Fibroblast of skin of right biceps (primary cell): Measurements from ENCODE around the gene MSI2.

ENCODE experiments used
- DNase-seq: peaks from one replicate; pipeline ENCODE4 v3.0.0-alpha.2; 2013

MSI2 gene

DNA sequence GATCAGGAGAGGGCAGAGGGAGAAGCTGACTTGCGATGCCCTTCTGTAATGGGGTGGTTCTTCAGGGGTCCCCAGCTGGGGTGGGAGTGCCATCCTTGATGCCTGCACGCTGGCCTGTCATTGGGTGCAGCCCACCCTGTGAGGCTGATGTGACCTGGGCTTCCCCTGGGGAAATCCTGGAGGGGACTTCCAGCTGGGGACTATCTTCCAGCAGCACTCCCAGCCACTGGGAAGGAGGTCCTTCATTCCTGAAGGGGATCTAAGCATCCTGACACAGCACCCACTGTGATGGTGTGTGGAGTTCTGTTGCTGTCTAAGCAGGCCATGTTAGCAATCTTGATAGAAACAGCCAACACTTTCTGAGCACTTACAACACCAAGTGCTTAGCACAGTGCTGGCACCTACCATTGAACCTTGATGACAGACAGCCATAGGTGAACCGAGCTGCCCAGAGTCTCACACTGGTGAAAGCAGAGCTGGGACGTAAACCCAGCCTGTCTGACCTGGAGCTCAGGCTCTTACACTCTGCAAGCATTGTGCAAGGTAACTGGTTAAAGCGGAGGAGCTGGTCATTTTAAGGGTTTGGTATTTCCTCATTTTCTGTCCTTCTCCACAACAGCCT, 277.5 kb downstream of the MSI2 start:
- DNase-seq, result no peak

DNA sequence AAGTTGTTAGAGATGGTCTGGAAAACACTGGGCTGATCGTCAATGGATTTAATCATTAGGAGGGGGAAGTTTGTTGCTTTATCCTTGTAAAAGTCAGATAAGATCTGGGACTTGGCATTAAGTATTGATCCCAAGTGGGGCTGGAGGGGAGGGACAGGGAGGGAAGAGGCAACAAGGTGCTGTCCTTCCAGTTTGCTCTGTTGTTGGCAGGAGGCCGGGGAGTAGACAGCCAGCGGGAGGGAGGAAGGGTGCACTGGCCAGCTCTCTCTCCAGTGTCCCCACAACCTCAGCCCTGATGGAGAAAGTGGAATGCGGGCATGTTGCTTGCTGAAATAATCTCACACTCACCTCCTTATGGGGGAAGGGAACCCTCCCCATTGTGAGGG, 278.5 kb downstream of the MSI2 start:
- DNase-seq, result no peak

DNA sequence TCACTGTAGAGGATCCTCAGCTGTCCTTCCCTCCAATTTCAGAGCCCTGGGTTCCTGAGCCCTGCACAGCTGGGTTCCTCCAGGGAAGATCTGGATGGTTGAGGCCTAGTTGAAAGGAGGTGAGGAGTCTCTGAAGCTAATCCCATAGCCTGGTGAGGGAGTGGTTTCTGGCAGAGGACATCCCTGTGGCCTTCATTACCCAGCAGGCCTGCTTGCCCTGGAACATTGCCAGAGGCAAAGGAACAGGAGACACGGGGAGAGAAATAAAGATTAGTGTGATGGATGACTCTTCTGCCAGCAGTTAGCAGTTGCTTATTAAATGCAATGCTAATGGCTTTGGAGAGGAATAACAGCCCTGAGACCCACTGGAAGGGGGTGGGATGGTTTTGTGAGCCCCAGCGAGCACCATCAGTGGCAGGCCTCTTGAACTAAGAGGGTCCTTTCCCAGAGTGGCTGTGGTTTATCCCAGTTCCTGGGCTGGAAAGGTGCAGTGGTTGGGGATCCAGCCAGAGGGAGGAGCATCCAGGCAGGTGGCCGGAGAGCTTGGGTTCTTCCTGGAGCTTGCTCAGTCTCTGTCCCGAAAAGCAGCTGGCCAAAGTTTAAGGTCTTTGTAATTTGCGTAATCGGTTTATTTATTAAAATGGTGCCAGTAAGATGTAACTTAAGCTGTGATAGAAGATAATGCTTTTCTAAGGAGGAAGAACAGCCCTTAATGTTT, 279.1 kb downstream of the MSI2 start:
- DNase-seq, result no peak

DNA sequence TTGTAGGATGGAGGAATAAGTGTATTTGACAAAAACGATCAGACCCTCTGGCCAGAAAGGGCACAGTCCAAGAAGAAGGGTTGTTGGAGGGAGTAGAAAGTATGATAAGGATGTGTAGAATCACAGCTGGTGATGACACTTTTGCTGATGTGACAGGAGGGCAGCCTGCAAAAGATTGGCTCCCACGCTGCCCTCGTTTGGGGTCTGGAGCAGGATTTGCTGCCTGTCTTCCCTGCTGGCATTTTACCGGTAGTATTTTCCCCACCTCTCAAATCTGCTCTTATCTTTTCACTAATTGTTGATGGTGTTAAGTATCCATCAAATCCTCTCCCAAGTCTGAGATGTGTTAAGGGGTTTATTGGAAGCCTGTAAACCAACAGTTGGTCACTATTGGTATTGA, 280.0 kb downstream of the MSI2 start:
- DNase-seq, result no peak

DNA sequence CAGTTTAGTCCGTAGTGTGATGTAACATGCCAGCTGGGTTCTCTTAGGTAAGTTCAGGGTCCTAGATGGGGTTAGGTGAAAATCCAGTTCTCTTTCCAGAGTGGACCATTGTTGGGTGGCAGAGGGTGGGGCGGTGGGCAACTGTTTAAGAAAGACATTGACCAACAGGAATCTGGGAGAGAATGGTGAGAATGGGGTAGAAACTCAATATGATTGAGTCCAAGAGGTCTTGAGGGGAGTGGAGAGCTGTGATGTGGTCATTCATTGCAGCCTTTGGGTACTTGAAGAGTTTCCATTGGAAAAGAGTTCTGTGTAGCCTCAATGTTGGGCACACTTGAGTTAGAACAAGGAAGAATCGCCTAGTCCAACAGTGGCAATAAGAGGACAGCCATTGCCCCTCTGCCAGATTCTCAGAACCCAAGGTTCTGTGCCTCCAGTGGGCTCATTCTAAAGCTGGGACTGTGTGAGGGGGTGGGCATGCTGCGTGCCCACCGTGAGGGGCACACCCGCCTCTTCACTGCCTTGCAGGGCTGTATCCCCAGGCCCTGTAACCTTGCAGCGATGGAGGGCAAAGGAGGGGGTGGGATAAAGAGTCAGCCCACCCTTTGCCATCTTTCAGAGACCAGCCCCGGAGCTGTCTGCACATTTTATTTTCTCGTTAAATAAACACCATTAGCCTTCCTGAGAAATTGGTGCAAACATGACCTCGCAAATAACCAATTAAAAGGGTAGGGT, 280.6 kb downstream of the MSI2 start:
- no peak for DNase-seq

DNA sequence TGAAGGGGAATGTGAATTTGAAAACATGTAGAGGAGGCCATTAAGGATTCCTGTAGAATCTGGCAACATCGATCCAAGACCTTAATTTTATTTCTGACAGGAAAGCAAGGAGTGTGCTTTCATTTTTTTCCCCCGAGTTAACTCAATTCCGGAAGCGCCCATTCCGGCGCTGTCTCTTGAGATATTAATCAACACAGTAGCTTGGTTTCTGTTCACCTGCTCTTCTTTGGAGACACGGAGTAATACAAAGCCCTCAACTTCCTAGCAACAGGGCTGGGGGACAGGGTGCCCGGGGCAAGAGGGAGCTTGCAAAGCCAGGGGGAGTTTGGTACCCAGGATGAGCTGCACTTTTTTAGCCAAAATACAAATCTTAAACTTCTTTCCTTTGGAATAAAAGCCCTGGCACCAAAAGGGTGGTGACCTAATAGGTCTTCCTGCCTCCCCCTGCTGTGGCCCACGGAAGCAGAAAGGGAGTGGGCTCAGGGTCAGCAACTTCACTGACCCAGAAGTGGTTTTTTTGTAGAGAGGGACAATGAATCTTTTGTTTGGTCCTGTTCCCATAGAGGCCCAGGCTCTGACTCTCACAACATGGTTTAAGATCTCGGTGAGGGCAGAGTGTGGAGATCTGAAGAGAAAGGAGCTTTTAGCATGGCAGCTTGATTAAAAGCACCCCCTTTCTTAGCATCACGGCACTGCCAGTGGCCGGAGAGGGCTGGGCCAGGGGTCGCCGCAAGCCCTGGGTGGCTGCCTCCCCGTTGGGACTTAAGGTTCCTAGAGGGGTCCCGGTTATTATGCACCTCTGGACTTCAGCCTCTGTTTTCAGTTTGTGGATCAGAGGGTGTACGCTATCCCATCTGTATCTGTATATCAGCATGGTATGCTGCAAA, 281.4 kb downstream of the MSI2 start:
- DNase-seq, result no peak

DNA sequence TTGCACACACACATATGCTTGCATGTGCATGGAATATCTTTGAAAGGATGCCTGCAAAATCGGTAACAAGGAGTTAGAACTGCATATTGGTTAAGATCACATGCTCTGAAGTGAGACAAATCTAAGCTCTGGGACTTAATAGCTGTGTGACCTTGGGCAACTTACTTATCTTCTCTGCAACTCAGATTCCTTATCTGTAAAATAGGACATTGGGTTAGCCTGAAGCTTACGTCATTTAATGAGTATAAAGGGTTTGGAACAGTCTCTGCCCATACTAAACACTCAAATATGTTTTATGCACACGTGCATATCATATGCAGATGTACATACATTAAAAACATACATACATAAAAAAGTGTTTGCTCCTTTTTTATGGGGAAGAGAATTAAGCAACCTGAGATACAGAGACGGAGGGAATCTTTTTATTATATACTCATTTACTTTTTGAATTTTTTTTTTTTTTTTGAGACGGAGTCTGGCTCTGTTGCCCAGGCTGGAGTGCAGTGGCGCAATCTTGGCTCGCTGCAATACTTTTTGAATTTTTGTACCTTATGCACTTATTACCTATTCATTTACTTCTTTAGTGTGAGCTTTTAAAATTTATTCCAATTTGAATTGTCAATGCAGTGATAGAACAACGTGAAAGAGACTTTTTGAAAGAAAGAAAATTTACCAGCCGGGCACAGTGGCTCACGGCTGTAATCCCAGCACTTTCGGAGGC, 282.6 kb downstream of the MSI2 start:
- DNase-seq, result no peak

DNA sequence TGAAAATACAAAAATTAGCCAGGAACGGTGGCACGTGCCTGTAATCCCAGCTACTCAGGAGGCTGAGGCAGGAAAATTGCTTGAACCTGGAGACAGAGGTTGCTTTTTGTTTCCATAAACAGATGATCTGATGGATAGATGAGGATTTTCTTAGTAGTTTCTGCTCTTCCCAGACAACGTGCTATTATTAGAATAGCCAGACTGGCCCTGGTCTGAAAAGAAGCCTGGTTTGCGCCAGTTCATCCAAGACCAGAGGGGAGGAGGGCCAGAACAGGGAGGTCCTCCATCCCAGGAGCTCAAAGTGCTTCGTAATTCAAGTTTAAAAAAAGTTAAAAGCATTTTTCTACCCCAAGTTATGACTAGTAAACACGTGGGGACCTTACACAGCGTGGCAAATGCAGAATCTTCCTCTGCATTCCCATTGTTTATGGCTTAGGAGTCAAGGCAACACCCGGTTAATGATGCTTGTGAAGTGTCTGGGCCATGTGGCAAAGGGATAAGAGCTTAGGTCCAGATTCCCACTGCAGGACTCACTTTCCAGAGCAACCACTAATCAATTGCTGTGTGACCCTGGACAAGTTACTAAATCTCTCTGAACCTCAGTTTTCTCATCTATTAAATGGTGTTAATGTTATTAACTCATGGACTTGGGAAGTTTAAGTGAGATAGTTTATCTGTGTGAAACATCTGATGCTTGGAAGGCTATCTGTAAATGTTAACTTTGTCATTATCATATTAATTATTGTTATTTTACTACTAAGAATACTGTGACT, 283.4 kb downstream of the MSI2 start:
- no peak for DNase-seq

DNA sequence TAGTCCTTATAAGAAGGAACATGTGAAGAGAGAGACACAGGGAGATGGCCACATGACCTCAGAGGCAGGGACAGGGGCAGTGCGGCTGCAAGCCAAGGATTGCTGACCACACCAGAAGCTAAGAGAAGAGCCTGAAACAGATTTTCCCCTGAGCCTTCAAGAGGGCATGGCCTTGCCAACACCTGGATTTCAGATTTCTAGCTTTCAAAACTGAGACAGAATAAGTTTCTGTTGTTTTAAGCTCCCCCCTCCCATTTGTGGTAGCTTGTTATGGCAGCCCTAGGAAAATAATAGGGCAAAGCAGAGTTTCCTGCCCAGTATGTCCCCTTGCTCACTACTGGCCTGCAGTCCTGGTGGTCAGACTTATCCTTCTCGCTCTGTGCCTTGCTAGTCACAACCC, 284.3 kb downstream of the MSI2 start:
- no peak for DNase-seq

DNA sequence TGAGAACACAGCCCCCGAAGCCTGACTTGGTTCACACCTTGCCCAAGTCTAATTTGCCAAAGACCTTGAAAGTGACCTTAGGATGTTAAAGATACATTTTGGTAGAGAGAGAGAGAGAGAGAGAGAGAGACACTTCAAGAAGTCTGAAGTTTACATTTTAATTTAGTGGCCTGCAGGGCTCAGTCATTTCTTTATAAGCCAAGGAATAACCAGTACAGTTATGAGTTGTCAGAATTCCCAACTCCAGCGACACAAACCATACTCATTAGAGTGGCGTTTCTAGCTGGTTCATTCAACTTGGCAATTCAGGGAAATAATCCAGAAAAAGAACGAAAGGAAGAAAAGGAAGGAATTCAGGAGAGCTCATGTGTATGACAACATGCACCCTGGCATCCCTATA, 284.7 kb downstream of the MSI2 start:
- no peak for DNase-seq

DNA sequence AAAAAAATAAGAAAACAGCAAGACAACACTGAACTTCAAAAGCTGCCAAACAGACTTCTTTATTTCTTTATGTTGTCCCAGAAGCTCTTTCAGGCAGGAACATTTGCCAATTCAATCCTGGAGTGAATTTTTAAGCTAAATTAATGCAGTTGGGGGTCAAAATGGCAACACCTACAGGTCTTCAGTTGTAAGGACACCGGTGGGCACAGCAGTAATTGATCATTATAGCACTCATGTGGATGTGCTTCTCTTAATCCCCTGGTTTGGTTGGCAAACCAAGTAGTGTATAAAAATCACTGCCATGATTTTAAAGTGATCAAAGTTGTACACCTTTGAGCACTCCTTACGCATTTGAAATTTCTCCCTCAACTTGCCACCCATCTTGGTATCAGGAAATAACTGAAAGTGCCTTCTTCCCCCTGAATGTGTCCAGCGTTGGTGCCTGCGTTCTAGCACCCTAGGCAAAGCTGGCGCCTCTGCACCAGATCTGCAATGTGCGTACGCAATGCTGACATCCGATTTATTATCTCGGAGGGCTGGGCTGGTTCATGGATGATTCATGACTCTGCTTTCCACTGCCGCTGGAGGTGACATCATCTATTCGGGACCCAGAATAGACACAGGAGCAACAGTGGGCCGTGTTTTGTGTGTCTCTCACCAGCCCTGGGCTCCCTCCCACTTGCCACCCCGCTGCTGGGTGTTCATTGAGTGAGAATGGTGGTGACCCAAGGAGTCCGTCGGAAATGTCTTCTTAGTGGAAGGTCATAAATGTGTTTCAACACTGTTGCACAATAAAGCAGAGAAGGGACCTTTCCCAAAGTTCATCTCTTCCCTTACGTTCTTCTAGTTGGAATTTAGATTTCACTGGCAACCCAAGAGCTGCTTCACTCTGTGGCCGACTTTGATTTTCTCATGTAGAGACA, 285.4 kb downstream of the MSI2 start:
- peak; percentile 43 for DNase-seq

DNA sequence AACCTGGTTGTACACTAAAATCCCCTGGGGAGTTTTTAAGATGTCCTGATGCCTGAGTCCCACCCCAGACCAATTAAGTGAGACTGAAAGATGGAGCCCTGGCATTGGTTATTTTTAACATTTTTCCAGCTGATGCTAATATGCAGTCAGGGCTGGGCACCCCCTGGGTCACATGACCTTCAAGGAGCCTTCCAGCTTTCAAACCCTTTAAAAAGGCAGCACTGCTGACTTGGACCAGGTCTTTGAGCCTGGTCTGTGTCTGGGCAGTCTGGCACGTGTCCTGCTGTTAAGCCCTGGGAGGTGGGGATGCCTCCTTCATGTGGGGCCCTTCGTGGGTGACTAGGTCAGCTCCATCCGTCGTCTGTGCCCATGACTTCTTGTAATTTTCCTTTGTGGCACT, 286.2 kb downstream of the MSI2 start:
- DNase-seq, result no peak

DNA sequence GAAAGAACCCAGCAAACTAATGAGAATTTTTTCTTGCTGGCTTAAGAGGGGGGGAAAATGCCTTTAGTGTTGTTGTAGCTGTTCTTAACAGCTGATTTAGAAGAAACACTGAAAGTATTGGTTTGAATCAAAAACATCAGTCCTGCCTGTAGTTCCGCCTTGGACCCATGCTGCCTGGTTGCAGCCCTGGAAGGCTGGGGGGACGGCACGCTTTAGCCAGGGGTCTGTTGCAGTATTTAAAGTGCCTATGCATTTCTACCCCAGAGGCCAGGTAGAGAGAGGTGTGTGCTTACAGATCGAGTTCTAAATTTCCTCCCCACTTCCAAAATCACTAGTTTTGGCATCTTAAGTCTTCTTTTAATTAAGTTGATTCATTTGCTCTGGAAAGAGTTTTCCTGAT, 286.9 kb downstream of the MSI2 start:
- no peak for DNase-seq

DNA sequence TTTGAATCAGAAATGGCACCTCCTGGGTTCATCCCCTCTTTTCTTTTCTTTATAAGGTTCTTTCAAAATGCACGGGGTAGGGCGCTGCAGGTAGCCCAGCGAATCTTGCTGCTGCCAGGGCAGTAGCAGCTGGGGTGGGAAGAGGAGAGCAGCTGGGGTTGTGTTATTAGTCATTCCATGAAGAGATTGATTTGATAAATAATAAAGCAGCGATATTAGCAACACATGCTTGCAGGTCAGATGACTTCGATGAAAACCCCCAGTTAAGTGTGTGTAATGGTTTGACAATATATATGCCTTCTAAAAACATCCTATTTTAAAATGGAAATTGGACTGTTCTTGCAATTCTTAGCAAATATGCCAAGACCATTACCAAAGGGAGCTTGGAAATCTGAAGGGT, 288.1 kb downstream of the MSI2 start:
- DNase-seq, result no peak

DNA sequence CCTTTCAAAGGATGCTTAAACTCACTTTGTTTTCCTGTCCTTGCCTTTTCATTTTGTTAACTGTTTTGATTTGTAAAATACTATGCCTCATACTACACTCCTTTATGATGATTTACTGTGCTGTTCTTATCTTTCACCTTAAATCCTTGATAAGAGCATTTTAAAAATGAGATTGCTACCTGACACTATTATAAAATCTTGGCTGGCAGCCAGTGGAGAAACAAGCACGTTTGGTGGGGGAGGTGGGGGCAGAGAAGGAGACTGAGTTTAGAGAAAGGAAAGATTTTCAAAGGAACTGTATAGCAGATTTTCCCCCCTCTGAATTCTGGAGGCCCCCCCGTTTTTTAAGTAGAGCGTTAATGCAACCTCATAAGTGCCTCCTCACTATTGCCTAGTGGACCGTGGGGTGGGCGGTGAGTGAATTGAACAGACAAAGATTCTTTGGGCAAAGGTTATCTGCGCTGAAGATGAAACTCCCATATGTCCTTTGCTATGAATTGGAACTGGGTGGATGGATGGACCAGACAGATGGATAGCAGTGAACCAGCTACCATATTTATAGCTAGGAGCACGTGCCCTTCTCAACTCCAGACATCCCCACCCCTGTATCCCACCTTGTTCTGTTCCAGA, 288.6 kb downstream of the MSI2 start:
- no peak for DNase-seq

DNA sequence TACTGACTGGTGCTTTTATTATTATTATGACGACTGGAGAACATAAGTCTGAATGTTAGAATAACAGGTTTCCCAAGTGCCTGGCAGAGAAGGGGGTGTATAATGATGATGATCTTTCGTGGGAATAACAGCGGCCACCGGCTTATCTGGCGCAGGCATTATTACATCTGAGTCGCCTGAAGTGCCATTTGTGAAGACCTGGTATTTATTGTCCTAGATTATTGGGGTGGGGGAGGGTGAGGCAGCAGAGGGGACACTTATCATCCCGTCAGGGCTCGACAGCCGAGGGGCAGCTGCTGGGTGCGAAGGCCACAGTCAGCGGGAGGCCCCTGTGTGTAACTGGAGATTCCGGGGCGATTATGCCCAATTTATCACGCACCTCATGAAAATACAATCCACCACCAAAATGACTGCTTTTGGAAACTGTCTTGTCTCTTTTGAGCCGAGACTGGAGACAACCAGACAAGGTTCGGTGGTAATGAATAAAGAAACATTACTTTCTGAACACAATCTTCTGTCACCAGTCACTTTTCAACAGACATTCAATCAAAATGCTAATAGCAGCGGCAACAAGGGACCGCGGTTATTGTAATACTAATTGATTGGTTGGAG, 289.5 kb downstream of the MSI2 start:
- DNase-seq, result no peak

DNA sequence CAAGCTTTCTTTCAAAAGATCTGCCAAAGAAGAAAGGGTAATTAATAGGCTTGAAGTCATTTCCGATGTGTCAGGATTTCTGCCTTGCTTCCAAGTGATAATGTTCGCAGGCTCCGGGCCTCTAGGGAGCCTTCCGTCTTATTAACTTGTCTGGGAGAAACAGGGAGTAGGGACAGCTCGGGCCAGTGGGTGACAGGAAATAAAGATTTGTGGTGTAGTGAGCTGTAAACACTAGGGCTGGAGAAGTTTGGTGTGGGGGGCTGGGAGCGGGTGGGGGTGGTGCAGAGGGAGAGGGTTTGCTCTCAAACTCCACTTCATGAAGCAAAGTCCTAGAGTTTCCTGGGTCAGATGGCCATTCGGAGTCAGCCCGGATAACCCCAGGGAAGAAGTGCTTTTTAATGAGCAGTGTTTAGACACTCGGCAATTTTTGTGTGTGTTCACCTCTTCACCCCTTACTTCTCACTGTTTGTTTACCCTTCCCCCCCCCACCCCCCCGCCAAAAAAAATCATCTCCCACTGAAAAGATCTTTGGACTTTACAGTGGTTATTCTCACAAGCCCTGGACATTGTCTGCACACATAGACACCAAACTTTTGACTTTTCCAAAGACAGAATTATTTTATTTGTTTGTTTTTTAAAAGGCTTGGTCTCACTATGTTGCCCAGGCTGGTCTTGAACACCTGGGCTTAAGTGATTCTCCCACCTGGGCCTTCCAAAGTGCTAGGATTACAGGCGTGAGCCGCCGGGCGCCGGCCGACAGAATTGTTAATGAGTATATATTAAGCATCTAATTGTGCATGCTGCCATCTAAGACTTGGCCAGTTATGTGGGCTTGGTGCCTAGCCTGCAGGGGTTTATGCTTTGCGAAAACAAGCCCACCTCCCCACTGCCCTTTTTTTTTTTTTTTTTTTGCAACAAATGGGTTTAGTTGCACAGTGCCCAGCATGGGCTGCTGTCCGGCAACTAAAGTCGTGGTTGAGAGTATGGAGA, 292.4 kb downstream of the MSI2 start:
- DNase-seq, result peak; percentile 79

DNA sequence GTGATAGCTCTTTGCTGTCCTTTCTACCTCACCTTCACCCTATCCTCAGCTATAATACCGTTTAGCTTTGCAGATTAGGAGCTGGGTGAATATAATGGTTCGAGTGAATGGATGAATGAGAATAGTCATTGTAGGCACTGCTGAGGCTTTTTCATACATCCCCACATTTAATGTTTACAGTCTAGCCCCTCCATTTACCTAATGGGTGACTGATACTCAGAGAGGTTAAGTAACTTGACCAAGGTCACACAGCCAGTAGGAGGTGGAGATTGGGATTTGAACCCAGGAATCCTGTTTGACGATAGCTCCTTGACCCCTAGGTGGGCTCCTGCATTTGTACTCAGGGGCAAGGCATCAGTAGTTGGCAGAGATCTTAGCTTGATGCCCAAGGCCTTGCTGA, 293.1 kb downstream of the MSI2 start:
- no peak for DNase-seq
